ENCODE results near the gene PLOD1. TPM values are rescaled to one million over a fixed set of nuclear protein-coding genes. Genes with fewer than 3 reads are reported as not detected.
"Not testable (repeated sequence)": the region's sequence is repeated elsewhere in the genome, so short reads cannot be mapped to it uniquely, and the experiment has no call there.

PLOD1 gene
- 66.4 and 72.4 TPM in 2 replicates for total RNA-seq (2014; rRNA removed; shearing (Covaris generic))
- polyA plus RNA-seq (2015; cell fraction: cytosol; rRNA removed) = 136 and 145 TPM in 2 replicates
- 380 and 424 TPM in 2 replicates for polyA plus RNA-seq (2015; cell fraction: nucleus; rRNA removed)

DNA sequence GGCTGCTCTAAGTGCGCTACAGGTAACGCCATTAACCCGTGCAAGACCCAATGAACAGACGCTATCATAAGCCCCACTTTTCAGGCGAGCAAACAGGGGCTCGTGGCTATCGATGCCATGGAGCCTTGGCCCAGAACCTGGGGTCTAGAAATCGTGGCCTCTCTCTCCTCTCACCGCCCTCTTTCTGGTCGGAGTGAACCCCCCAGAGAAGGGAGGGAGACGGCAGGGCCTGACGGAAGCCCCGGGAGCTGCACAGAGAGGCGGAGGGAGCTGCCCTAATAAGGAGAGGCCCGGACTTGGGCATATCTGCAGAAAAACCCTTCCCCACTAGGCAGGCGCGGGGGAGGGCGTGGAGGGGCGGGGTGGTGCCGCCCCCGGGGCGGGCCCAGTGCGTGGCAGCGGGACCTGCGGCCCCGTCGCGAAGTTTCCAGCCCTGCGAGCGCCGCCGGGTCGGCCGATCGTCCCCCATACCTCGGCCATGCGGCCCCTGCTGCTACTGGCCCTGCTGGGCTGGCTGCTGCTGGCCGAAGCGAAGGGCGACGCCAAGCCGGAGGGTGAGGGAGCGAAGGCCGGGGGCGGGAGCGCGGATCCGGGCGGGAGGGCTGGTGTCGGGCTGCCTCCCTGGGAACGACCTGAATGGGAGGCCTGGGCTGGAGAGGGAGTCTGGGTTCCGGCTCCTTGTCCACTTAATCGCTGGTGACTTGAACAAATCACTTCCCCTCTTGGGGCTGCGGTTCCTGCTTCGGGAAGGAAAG is at the start of gene PLOD1:
TSS of gene PLOD1 (plus strand) at position 416 of the 755 bp plus-strand sequence. CDS start at position 479, 63 bp downstream.
- peak; percentile 78 for DNase-seq (ENCODE audit: low read depth)

DNA sequence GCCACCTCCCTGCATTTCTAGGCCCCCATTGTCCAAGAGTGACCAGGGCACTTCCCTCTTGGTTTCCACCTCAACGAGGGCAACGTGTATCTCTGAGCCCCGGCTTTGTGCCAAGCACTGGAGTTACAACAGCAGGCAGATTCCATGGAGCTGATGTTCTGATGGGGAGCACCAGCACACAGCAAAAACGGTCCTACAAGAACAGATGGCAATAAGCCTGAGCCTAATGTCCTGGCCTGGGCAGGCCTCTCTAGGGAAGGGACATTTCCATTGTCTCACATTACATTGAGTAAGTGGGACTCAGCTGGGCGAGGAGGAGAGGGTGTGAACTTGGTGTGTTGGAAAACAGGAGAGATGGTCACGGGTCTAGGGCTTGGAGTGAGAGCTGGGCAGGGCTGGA is 48.6 kb upstream of the PLOD1 start:
- no peak for DNase-seq (ENCODE audit: low read depth)

DNA sequence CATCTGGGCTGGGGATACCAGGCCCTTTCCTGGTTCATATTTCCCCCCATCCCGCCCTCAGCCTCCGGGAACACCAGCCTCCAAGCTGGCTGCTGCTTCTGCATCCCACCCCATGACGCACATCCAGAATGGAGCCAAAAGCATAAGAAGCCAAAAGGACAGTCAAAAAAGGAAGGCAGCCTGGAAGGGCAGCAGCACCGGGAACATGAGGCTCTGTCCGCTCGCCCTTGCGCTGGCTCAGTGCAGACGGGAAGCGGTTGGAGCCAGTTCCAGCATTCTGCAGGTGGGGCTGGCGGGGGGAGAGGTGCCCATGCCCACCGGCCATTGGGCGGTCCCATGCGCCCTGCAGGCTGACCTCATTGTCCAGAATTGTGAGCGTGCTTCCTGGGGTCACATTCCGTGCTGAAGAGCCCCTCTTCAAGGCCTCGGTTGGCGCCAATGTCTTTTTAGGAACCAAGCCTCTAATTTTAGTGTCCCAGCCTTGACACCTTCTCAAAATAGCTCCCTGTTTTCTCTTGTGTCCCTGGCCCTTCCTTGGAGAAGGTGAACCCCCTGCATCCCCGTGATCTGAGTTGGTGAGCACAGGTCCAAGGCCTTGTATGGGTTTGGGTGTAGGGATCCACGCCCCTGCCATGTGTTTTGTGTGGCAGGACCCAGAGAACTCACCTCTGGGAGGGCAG is 47.4 kb upstream of the PLOD1 start:
- no peak for DNase-seq (ENCODE audit: low read depth)

DNA sequence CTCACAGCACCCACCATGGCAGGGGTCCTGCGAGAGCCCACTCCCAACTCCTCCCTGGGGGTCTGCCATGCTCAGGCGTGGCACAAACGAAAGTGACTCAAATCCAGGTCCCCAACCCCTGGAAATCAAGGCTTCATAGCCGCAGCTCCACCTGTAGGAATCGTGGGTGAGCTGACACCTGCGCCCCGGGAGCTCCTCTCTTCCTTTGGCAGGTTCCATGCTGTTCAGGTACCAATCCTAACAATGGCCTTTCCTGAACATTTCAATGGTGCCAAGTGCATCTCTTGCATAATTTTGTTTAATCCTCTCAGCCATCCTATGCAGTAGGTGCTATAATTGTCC is 46.9 kb upstream of the PLOD1 start:
- no peak for DNase-seq (ENCODE audit: low read depth)

DNA sequence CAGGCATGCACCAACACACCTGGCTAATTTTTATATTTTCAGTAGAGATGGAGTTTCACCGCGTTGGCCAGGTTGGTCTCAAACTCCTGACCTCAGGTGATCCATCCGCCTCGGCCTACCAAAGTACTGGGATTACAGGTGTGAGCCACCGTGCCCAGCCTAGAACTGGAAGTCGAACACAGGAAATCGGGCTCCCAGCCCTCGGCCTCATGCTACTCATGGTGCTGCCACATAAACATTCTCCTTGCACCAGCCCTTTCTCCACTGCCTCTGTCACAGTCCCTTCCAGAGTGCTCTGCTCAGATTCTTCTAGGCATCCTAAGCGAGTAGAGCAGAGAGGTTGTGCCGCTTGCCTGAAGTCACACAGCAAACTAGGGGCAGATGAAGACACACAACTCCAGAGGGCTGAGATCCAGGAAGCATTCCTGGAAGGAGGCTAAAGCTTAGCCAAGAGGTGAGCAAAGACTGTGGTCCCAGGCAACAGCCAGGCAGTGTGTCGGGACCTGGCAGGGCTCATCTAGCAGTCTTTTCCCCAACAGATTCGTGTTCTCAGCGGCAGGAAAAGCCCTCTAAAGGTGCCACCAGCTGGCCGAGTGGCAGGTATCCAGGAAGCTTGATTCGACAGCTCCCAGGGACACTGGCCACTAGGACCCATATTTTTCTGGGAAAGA is 46.2 kb upstream of the PLOD1 start:
- DNase-seq (ENCODE audit: low read depth) = no peak

DNA sequence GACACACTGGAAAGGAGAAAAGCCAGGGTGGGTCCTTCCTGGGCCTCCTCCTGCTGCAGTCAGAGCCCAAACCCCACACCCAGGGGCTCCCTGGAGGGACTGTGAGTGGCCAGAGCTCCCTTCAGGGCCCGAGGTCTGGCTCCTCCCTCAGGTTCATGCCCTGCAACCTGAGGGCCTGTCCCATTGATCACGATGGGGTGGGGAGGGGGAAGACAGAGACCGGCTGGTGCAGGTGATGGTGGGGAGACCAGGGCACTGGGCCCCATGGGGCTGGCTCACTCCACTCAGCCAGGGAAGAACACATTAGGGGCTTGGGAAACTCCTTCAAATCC is 45.7 kb upstream of the PLOD1 start:
- DNase-seq (ENCODE audit: low read depth) = no peak

DNA sequence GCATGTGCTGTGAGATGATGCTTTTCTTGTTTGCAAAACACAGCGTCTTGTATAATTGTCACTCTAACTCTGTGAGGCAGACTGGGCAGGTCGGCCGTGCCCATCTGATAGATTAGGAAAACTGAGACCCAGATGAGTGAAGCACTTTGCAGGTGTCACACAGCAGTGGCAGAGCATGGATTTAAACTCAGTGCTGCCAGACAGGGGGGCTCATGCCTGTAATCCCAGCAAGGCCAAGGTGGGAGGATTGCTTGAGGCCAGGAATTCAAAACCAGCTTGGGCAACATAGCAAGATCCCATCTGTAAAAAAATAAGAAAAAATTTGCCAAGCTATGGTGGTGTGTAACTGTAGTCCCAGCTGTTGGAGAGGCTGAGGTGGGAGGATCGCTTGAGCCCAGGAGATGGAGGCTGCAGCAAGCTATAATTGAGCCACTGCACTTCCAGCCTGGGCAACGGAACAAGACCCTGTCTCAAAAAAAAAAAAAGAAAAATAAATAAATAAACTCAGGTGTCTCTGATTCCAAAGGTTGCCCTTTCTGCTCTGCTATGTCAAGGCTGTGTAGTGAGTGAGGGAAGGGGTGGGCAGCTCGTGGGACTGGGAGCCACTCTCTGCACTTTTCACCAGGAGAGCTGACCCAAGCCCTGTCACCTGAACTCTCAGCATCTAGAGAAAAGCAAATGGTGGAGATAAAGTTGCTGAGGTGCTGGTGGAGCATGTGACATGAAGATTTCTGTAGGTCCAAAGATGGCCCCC is 42.9 kb upstream of the PLOD1 start:
- no peak for DNase-seq (ENCODE audit: low read depth)

DNA sequence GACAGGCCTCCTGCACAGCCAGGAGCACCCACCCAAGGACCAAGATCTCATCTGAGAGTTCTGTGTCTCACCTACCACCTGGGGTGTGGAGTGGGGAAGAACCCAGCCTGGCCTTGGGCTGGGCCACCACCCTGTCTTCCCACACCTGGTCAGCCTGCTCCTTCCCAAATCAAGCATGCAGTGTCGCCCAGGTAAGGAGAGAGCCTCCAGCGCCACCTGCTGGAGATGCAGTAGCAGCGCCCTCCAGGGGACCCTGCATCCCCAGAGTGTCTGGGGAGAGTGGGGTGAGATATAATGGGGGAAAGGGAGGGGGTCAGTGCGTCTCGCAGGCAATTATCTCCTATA is 40.6 kb upstream of the PLOD1 start:
- peak; percentile 34 for DNase-seq (ENCODE audit: low read depth)

DNA sequence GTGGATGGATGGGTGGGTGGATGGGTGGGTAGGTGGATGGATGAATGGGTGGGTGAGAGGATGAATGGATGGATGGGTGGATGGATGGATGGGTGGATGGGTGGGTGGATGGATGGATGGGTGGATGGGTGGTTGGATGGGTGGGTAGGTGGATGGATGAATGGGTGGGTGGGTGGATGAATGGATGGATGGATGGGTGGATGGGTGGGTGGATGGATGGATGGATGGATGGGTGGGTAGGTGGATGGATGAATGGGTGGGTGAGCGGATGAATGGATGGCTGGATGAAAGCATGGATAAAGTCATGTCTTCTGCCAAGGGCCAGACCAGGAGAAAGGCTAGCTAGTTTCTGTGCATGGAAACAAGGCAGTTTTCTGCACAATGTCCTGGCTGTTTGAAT is 40.0 kb upstream of the PLOD1 start:
- not testable (repeated sequence) for DNase-seq (ENCODE audit: low read depth)

DNA sequence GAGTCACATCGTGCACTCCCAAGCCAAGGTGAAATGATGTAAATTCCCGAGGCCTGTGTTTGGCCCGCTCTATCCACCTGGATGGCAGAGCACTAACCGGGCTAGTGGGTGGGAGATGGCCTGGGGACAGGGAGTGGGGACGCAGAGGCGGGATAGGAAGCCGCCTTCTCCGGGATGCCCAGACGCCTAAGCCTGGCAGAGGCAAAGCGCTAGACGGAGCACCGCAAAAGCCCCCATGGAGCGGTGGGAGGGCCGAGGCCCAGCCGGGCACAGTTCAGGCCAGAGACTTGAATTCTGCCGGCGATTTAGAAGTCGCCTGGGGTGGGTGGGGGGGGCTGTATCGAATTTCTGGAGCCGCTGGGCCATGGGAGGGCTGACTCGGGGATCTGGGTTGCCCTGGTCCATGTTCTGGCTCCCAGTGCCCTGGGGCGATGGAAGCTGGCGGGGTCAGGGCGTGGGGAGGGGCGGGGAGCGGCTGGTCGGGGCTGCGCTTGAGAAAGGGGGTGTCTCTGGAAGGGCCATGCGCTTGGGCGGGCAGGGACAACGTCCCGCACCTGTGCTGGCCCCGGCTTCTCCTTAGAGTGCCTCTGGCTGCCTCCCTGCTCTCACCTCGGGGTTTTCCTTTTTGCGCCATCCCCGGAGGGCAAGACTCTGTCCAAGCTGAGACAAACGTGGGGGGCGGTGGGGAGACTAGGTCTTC is 36.3 kb upstream of the PLOD1 start:
- DNase-seq (ENCODE audit: low read depth) = no peak

DNA sequence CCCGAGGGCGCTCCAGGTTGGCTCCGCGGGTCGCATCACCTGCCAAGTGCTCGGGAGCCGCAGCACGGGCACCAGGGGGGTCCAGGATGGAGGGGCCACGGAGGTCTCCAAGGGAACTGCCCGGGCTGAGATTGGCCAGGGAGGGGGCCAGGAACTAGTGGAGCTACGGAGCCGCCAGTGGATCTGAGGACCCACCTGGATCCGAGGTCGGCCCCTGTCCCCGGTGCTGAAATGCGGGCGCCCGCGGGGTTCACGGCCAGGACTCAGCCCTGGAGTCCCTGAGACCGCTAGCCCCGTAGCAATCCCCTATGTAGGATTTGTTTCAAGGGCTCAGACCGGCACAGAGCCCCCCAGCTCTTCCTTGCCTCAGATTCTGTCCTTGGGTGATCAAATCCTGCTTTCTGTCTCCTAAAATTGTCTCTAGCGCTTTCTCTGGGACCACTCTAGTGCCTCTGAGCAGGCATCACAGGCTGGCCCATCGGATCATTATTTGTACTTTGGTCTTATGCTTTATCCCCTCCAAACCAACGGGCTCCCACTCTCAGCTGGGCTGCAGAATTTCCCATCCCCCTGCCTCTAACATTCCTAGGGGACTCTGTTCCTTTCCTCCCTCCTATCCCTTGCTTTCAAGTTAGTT is 35.6 kb upstream of the PLOD1 start:
- no peak for DNase-seq (ENCODE audit: low read depth)

DNA sequence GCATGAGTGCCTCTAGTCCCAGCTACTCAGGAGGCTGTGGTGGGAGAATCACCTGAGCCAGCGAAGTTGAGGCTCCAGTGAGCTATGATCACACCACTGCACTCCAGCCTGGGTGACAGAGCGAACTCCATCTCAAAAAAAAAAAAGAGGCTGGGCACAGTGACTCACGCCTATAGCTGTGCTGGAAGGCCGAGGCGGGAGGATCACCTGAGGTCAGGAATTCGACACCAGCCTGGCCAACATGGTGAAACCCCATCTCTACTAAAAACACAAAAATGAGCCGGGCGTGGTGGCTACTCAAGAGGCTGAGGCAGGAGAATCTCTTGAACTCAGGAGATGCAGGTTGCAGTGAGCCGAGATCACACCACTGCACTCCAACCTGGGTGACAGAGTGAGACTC is 33.1 kb upstream of the PLOD1 start:
- peak; percentile 70 for DNase-seq (ENCODE audit: low read depth)

DNA sequence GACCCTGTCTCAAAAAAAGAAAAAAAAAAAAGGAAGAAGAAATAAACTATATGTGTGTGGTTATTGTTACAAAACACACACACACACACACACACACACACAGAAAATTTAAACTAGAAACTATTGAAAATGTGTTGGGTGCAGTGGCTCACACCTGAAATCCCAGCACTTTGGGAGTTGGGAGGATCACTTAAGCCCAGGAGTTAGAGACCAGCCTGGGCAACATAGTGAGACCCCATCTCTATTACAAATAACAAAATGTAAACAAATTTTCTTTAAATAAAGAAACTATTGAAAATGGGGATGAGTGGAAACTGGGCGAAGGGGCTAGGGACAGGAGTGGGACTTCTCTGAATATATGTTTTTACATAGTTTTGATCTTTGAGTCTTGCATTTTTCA is 31.3 kb upstream of the PLOD1 start:
- no peak for DNase-seq (ENCODE audit: low read depth)

DNA sequence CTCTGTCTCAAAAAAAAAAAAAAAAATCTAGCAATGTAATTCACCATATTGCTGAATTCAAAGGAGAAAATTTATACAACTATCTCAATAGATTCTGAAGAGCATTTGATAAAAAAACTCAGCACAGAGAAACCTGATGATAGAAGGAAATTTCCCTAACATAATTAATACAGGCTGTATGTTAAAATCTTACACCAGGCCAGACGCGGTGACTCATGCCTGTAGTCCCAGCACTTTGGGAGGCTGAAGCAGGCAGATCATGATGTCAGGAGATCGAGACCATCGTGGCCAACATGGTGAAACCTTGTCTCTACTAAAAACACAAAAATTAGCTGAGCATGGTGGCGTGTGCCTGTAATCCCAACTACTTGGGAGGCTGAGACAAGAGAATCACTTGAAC is 30.4 kb upstream of the PLOD1 start:
- not testable (repeated sequence) for DNase-seq (ENCODE audit: low read depth)

DNA sequence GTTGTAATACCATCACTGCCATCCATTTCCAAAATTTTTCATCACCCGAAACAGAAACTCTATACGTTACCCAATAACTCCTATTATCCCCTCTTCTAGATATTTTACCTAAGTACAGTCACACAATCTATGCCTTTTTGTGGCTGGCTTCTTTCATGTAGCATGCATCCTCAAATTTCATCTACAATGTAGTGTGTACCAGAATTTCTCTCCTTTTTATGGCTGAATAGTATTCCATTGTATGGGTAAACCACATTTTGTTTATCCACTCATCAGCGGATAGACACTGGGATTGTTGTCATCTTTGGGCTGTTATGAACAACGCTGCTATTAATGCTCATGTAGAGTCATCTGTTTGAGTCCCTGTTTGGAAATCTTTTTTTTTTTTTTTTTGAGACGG is 29.5 kb upstream of the PLOD1 start:
- DNase-seq (ENCODE audit: low read depth) = no peak

DNA sequence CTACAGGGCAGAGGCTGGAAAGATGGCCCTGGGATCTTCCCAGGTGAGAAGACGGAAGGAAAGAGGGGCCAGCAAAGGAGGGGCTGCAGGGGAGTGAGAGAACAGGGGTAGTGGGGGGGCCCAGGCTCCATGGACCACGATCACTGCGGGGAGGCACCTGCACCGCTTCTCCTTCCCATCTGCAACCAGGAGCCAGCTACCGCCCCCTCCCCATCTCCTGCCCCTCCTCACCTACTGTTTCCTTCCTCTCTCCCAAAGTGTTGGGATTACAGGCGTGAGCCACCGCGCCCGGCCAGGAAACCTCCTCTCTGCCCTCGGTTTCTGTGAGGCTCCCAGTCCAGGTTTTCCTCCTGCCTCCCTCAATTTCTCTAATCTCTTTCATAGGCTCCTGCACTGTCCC is 27.6 kb upstream of the PLOD1 start:
- no peak for DNase-seq (ENCODE audit: low read depth)

DNA sequence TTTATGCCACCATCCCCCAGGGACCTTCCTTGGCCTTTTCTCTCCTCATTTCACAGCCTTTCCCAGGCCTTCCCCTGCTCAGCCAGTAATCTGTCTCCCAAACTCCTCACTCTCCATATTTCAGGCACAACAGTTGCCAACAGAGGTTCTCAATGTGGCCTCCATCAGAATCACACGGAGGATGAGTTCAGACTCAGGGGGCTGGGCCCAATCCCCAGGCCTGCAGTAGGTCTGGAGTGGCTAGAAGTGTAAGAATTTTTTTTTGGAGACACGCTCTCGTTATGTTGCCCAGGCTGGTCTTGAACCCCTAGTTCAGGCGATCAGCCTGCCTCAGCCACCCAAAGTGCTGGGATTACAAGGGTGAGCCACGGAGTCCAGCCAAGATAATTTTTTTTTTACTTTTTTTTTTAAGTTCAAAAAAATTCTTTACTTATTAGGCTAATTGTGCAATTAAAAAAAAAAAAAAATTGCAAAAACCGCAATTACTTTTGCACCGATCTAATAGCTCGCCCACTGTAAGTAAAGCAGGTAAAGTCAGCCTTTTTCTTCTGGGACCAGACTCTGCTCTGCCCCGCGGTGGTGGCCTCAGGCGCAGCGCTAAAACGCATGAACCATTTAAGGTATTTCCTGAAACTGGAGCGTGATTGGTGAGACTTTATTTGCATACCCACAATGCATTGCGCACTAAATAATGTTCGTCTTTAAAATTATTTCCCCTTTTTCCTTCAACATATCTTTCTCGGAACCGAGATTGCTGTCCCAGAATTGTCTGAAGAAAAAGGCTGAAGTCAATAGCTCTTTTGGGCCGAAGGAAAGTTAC is 27.0 kb upstream of the PLOD1 start:
- peak; percentile 95 for DNase-seq (ENCODE audit: low read depth)

DNA sequence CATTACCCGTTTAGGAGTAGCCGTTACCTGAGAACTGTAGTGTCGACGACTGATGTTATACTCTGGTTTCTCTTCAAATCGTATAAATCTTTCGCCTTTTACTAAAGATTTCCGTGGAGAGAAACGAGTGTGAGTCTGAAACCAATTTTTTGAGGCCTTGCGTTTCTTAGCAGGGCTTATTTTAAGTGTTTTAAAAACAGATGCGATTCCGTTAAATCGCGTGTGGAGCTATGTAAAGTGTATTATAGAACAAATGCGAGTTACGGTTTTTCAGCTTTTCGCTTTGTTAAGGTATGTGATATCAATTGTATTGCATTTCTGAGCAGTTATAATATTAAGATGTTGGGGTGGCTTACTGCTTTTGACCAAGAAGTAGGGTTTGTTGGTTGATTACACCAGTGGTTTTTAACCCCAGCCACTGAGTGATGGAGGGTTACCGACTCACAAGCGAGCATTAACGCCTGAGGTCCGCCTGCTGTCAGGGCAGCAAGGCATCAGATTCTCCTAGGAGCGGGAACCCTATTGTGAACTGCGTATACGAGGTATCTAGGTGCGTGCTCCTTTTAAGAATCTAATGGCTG is 26.3 kb upstream of the PLOD1 start:
- DNase-seq (ENCODE audit: low read depth) = peak; percentile 99

DNA sequence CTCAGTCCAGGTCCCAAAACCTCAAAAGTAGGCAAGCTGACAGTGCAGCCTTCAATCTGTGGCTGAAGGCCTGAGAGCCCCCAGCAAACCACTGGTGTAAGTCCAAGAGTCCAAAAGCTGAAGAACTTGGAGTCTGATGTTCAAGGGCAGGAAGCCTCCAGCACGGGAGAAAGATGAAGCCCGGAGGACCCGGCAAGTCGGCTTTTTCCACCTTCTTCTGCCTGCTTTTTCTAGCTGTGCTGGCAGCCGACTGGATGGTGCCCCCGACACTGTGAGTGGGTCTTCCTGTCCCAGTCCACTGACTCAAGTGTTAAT is 23.6 kb upstream of the PLOD1 start:
- DNase-seq (ENCODE audit: low read depth) = not testable (repeated sequence)

DNA sequence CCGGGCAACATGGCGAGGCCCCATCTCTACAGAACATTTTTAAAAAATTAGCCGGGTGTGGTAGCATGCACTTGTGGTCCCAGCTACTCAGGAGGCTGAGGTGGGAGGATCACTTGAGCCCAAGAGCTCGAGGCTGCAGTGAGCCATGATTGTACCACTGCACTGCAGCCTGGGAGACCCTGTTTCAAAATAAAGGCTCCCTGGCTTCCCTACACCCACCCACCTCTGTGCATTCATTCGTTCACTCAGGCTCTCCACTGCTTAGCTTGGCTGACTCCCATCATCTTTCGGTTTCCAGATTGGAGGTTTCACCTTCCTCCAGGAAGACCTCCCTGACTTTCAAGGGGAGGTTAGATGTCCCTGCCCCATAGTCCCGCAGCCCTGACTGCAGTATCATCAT is 22.5 kb upstream of the PLOD1 start:
- DNase-seq (ENCODE audit: low read depth) = no peak
